SK-N-MC (cell line): ENCODE results near the gene MAST3.

Experiments used
- DNase-seq: peaks from one replicate; pipeline ENCODE4 v3.0.0-alpha.2; 2011; ENCODE audit warnings: low read depth, low spot score
- H3K27ac ChIP-seq: fragments of 200-600 bp; sonication (generic); 2 replicates; pipeline ENCODE4 v1.5.1; 2016; ENCODE audit warnings: mixed run types
- H3K36me3 ChIP-seq: fragments of 200-600 bp; sonication (generic); 2 replicates; pipeline ENCODE4 v1.6.1; 2017; ENCODE audit warnings: antibody characterized with exemption, low read length, mixed read lengths; ENCODE audit not compliant: insufficient read depth
- H3K4me3 ChIP-seq: fragments of 200-600 bp; sonication (generic); 2 replicates; pipeline ENCODE4 v1.5.1; 2016
- H3K9ac ChIP-seq: fragments of 200-600 bp; sonication (generic); 2 replicates; pipeline ENCODE4 v1.8.0; 2017; ENCODE audit warnings: mixed run types, mixed read lengths; ENCODE audit not compliant: insufficient read length
- H3K9me3 ChIP-seq: fragments of 200-600 bp; sonication (generic); 2 replicates; pipeline ENCODE4 v1.6.1; 2017; ENCODE audit warnings: low read depth, mild to moderate bottlenecking, antibody characterized with exemption, low read length, moderate library complexity, mixed read lengths
- EZH2 ChIP-seq: fragments of 200-600 bp; sonication (generic); IDR thresholded peaks from one replicate; pipeline ENCODE4 v1.6.1; 2017; ENCODE audit warnings: antibody characterized with exemption
- FOXP2 ChIP-seq: optimal IDR thresholded peaks from 2 replicates; pipeline ENCODE3; 2011; ENCODE audit warnings: mild to moderate bottlenecking, moderate library complexity; ENCODE audit not compliant: insufficient read depth; ENCODE audit errors: extremely low read length, control extremely low read depth
- POLR2AphosphoS5 ChIP-seq: IDR thresholded peaks from 2 replicates; pipeline ENCODE4 v1.6.1; 2012; ENCODE audit warnings: mild to moderate bottlenecking, low read depth, low read length, borderline replicate concordance

Gene MAST3

GRCh38 chr19:18131841-18132596 lies 34.4 kb downstream of the MAST3 start:
- Histone ChIP-seq H3K9me3 (no peaks in the 10 kb centered on the region), H3K27ac (no peak overlapping the region), H3K9ac (no peak overlapping the region), H3K36me3 (peaks cover 5% of the 10 kb centered on the region; the same call in 1 of the 2 replicates), H3K4me3 (no peak overlapping the region)
- no peak for TF ChIP-seq POLR2AphosphoS5
- no peak for TF ChIP-seq EZH2
- TF ChIP-seq FOXP2: no peak
- no peak for DNase-seq

DNA sequence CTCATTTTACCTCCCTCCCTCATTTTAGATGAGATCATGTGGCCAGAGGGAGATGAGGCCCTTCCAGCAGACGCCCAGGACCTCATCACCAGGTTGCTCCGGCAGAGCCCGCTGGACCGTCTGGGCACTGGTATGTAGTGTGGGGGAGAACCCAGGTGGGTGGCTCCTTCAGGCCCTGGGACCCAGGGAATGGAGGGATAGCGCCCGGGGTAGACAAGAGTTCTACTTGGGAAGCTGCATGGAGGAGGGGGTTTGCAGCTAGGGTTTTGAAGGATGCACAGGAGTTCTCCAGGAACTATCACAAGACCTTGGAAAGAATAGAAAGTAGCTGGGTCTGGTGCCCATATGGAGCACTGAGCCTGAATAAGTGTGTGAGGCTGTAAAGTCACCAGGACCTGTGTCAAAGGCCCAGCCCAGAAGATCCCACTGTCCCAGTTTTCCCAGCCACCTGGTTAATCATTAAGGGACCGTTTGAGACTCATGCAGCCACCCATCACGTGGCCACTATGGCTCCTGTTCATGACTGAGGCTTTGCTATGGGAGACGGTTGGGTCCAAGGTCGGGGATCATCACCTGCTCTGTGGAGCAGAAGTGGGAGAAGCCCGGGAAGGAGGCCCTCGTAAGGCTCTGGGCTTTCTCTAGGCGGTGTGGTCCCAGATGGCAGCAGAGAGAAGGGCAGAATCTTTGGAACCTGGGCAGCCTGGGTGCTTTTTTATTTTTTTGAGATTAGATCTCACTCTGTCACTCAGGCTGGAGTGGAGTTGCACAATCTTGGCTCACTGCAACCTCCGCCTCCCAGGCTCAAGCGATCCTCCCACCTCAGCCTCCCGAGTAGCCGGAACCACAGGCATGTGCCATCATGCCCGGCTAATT lies 38.4 kb downstream of the MAST3 start:
- no peak overlapping the region for H3K9ac ChIP-seq
- no peak overlapping the region for H3K4me3 ChIP-seq
- peaks cover 8% of the 10 kb centered on the region; the same call in 1 of the 2 replicates for H3K36me3 ChIP-seq
- TF ChIP-seq POLR2AphosphoS5: no peak
- TF ChIP-seq FOXP2: no peak
- no peak for TF ChIP-seq EZH2
- DNase-seq: no peak
- H3K27ac ChIP-seq: no peak overlapping the region
- H3K9me3 ChIP-seq: no peaks in the 10 kb centered on the region

GRCh38 chr19:18137242-18137641 lies 39.7 kb downstream of the MAST3 start:
- no peak for TF ChIP-seq POLR2AphosphoS5
- TF ChIP-seq EZH2: no peak
- TF ChIP-seq FOXP2: no peak
- no peak overlapping the region for H3K4me3 ChIP-seq
- H3K27ac ChIP-seq: no peak overlapping the region
- peaks cover 11% of the 10 kb centered on the region; the same call in 1 of the 2 replicates for H3K36me3 ChIP-seq
- H3K9me3 ChIP-seq: no peaks in the 10 kb centered on the region
- no peak overlapping the region for H3K9ac ChIP-seq
- DNase-seq: no peak

GRCh38 chr19:18137657-18138339 lies 40.2 kb downstream of the MAST3 start:
- Histone ChIP-seq H3K27ac (no peak overlapping the region), H3K4me3 (no peak overlapping the region), H3K9me3 (no peaks in the 10 kb centered on the region), H3K36me3 (peaks cover 7% of the 10 kb centered on the region; the same call in 1 of the 2 replicates), H3K9ac (no peak overlapping the region)
- DNase-seq: no peak
- TF ChIP-seq EZH2: no peak
- no peak for TF ChIP-seq POLR2AphosphoS5
- TF ChIP-seq FOXP2: no peak

DNA sequence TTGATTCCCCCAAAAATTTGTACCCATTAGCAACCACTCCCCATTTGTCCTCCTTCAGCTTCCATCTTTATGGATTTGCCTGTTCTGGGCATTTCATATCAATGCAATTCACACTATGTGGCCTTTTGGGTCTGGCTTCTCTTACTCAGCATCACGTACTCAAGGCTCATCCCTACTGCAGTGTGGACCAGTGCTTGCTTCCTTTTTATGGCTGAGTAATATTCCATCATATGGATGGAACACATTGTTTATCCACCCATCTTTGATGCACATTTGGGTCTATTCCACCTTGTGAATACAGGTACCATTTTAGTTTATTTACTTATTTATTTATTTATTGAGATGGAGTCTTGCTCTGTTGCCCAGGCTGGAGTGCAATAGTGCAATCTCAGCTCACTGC lies 42.9 kb downstream of the MAST3 start:
- peaks cover 15% of the 10 kb centered on the region; the same call in 1 of the 2 replicates for H3K36me3 ChIP-seq
- no peak for DNase-seq

DNA sequence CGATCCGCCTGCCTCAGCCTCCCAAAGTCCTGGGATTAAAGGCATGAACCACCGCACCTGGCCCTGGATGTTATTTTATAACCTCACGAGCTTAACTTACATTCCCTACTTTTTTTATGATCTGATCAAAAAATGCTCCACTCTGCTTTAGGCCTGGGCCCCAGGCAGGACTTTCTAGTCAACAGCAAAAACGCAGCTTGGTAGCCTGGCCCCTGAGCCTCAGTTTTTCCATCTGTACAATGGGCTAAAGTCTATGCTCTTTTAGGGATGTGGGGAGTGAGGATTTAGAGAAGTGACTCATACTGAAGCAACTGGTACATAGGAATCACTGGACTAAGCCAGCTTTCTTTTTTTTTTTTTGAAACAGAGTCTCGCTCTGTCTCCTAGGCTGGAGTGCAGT lies 43.5 kb downstream of the MAST3 start:
- Histone ChIP-seq H3K36me3 (peaks cover 15% of the 10 kb centered on the region; the same call in 1 of the 2 replicates), H3K4me3 (no peak overlapping the region), H3K27ac (no peak overlapping the region), H3K9ac (no peak overlapping the region), H3K9me3 (no peaks in the 10 kb centered on the region)
- DNase-seq: no peak
- TF ChIP-seq EZH2 (no peak), FOXP2 (no peak)

More for the DNA sequence above, 42.9 kb downstream of the MAST3 start:
- TF ChIP-seq FOXP2 (no peak), EZH2 (no peak), POLR2AphosphoS5 (no peak)
- Histone ChIP-seq H3K27ac (no peak overlapping the region), H3K9ac (no peak overlapping the region), H3K9me3 (no peaks in the 10 kb centered on the region), H3K4me3 (no peak overlapping the region)

DNA sequence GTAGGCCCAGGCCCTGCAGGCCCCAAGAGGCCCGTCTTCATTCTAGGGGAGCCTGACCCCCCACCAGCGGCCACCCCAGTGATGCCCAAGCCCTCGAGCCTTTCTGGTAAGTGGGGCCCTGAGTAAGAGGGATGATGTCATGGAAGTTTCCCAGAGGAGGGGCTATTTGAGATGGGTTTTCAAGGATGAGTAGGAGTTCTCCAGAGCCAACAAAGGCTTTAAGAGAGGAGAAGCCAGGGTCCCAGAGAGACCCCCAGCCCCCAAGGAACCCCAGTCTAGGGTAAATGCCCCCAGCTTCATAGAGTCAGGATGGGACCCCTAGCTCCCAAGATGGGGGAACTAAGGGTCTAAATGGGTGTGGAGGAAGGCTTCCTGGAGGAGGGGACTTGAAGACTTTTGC lies 46.3 kb downstream of the MAST3 start:
- no peak for TF ChIP-seq POLR2AphosphoS5
- TF ChIP-seq EZH2: no peak
- TF ChIP-seq FOXP2: no peak
- H3K4me3 ChIP-seq: no peak overlapping the region
- H3K9me3 ChIP-seq: no peaks in the 10 kb centered on the region
- H3K36me3 ChIP-seq: peaks cover 15% of the 10 kb centered on the region; the same call in 1 of the 2 replicates
- no peak overlapping the region for H3K27ac ChIP-seq
- no peak for DNase-seq
- H3K9ac ChIP-seq: no peak overlapping the region

DNA sequence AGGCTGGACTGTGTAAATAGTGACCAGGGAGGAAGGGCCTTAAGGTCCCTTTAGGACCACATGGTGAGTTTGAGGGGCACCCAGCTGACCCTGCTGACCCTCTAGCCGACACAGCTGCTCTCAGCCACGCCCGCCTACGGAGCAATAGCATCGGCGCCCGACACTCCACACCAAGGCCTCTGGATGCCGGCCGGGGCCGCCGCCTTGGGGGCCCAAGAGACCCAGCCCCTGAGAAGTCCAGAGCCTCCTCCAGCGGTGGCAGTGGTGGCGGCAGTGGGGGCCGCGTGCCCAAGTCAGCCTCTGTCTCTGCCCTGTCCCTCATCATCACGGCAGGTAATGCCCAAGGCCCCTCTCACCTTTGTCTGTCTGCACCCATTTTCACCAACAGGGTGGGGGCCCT lies 46.8 kb downstream of the MAST3 start:
- no peak for TF ChIP-seq POLR2AphosphoS5
- TF ChIP-seq FOXP2: no peak
- no peak for TF ChIP-seq EZH2
- Histone ChIP-seq H3K9ac (no peak overlapping the region), H3K9me3 (no peaks in the 10 kb centered on the region), H3K36me3 (peaks cover 15% of the 10 kb centered on the region; the same call in 1 of the 2 replicates), H3K27ac (no peak overlapping the region), H3K4me3 (no peak overlapping the region)
- no peak for DNase-seq
